GM12878 (cell line): Measurements from ENCODE around the gene PRR14L. TPM values are rescaled to one million over a fixed set of nuclear protein-coding genes. Genes with fewer than 3 reads are reported as not detected.

Source experiments
- SKIL ChIP-seq: fragments of 450-650 bp; IDR thresholded peaks from 2 replicates; pipeline ENCODE4 v1.6.1; 2017; ENCODE audit warnings: mild to moderate bottlenecking, low read depth, inconsistent platforms; ENCODE audit not compliant: poor library complexity, severe bottlenecking
- SUZ12 ChIP-seq: fragments of 200-600 bp; sonication (generic); IDR thresholded peaks from one replicate; pipeline ENCODE4 v1.6.1; 2018; ENCODE audit warnings: antibody characterized with exemption, mild to moderate bottlenecking; ENCODE audit not compliant: unreplicated experiment
- polyA plus RNA-seq, 11 experiments: library from polyadenylated mRNA; depleted of rRNA in 4 of 11; unstranded in 6 of 11; stranded (reverse) in 5 of 11; fragments of >200 nt; fragmentation: Nextera tagmentation in 4 of 11; fragmentation: Illumina TruSeq in 1 of 11; extraction: Ambion mirVana in 4 of 11; extraction: Trizol in 1 of 11; gene quantifications; 1 replicate in 1 of 11; 2 replicates in 10 of 11; pipeline versions ENCODE4 v1.2.1 to v1.2.3, GENCODE V29; 2011 to 2016; ENCODE audit warnings: inconsistent platforms in 2 of 11, missing spikeins in 2 of 11, low read depth in 1 of 11
- total RNA-seq, 4 experiments: library from RNA; depleted of rRNA in 3 of 4; stranded (reverse); fragments of >200 nt in 3 of 4; fragmentation: Illumina TruSeq in 1 of 4; extraction: Trizol in 1 of 4; gene quantifications; 2 replicates each; pipeline versions ENCODE4 v1.2.1 to v1.2.3, GENCODE V29; 2013 to 2021
- TF ChIP-seq, protein P1 (sequence below): IDR thresholded peaks from 2 replicates; pipeline ENCODE4 v1.6.1; 2012; ENCODE audit warnings: improper control_type of control experiment, low read depth, low read length; ENCODE audit not compliant: insufficient replicate concordance

The PRR14L gene
- total and polyA plus RNA-seq, 10 of the 15 experiments (the other 5 are each of a cell fraction or from before 2014, with no cell fraction given): 4.2 to 49.0 (median 21.4) TPM

DNA sequence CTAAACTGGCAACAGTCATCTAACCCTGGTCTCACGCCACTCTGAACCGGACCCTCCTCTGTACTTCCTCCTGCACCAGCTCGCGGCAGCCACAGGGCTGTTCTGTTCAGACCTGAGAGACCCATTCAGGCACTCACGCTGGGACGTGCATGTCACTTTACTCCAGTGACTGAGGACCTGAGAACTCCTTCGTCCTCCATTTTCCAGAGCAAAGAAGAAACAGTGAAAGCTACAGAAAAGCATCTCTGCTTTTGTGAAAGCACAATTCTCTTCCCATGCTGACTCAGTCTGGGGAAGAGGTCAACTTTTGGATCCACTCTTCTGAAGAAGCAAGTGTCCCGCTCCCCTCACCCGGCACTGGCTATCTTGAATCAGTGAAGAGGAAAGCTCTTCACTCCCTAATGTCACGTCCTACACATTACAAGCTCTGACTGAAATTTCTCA is 112.5 kb downstream of the PRR14L start (continued):
- TF ChIP-seq SKIL: no peak
- TF ChIP-seq, protein P1, sequence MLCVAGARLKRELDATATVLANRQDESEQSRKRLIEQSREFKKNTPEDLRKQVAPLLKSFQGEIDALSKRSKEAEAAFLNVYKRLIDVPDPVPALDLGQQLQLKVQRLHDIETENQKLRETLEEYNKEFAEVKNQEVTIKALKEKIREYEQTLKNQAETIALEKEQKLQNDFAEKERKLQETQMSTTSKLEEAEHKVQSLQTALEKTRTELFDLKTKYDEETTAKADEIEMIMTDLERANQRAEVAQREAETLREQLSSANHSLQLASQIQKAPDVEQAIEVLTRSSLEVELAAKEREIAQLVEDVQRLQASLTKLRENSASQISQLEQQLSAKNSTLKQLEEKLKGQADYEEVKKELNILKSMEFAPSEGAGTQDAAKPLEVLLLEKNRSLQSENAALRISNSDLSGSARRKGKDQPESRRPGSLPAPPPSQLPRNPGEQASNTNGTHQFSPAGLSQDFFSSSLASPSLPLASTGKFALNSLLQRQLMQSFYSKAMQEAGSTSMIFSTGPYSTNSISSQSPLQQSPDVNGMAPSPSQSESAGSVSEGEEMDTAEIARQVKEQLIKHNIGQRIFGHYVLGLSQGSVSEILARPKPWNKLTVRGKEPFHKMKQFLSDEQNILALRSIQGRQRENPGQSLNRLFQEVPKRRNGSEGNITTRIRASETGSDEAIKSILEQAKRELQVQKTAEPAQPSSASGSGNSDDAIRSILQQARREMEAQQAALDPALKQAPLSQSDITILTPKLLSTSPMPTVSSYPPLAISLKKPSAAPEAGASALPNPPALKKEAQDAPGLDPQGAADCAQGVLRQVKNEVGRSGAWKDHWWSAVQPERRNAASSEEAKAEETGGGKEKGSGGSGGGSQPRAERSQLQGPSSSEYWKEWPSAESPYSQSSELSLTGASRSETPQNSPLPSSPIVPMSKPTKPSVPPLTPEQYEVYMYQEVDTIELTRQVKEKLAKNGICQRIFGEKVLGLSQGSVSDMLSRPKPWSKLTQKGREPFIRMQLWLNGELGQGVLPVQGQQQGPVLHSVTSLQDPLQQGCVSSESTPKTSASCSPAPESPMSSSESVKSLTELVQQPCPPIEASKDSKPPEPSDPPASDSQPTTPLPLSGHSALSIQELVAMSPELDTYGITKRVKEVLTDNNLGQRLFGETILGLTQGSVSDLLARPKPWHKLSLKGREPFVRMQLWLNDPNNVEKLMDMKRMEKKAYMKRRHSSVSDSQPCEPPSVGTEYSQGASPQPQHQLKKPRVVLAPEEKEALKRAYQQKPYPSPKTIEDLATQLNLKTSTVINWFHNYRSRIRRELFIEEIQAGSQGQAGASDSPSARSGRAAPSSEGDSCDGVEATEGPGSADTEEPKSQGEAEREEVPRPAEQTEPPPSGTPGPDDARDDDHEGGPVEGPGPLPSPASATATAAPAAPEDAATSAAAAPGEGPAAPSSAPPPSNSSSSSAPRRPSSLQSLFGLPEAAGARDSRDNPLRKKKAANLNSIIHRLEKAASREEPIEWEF: no peak
- no peak for TF ChIP-seq SUZ12
